NCI-H526 (cell line): ENCODE data around the gene MED27.

Source experiments
- DNase-seq, 2 experiments: peaks; one replicate each; lab custom pipeline; 2025; lab: John Stamatoyannopoulos, UW

Gene MED27

DNA sequence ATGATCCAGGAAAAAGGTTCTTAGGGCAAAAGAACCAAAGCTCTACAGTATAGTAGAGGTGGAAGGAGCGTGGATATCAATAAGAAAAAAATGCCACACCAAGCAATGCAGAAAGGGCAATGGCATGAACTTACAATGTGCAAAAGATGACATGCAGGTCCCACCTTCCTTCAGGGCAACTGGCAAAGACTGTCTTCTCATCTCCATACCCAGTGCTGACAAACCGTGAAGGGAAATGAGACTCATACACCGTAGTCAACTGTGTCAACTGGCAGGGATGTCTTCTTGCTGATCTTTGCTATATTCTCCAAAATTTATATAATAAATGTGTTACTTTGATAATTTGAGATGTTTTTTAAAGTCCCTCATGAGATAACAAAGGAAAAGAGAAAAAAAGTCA lies 36.0 kb downstream of the MED27 start:
- DNase-seq: no peak

DNA sequence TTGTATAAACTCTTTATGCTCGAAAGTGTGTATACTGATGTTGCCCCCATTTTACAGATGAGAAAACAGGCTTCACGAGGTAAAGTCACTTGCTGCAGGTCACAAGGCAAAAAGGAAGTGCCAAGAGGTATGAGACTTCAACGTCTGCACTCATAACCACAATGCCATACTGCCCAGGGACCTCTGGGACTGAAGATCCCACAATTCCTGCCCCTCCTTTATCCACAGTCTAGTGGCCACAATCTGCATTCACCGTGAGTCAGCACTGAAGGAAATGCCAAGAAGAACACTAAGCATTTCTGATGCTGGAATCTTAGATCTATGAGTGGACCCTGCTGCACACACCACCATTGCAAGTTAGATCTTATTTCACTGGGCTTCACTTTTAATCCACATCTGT lies 37.3 kb downstream of the MED27 start:
- DNase-seq: peak in 1 of 2 experiments; percentile 31

DNA sequence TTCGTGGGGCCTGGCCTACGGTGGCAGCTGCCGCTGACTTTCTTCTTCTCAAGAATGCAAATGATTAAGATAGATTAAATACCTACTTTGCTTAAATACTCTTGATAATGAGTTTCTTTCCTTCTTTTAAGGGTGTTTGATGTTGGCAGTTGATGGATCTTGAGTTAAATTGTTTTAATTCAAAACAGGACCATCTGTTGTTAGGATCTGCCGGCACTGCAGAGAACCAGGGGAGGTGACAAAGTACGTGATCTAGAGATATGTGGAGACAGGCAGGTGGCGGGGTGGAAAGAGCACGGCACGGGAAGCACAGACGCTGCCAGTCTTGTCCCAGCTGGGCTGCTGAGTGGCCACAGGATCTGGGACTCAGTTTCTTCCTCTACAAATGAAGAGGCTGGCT lies 37.9 kb downstream of the MED27 start:
- peak; percentile 84 to 90 for DNase-seq

DNA sequence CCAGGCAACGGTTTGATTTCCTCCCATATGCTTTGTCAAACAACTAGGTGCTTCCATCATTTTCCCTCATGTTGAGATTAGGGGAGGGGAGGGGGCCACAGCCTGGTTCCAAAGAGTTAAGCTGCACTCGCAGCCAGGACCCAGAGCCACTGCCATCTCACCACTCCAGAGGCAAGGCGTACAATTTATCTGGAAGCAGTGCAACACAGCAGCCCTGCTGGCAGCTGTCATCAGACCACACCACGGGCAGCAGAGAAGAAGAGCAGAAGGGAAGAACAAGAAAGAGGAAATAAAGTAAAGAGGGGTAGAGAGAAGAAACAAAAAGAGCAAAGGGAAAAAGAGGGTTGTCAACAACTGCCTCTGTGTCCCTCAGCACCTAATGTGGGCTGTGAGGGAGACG lies 38.9 kb downstream of the MED27 start:
- peak in 1 of 2 experiments; percentile 50 for DNase-seq

DNA sequence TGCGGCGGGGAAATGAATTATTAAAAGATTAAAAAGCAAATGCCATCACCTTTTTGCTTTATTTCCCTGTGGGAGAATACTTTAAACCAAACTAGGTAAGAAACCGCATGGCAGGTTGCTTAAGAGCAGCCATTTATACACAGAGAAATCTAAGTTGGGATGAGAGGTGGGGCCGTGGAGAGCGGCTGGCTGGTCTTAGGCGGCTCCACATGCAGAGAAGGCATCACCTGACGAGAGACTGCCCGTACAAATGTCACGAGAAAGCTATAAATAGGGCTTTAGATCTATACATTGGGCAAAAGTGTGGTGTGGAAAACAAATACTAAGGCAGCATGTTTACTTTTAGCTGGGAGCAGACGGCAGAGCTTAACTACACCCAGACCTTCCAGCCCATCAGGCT lies 39.4 kb downstream of the MED27 start:
- DNase-seq: peak; percentile 50 to 63

DNA sequence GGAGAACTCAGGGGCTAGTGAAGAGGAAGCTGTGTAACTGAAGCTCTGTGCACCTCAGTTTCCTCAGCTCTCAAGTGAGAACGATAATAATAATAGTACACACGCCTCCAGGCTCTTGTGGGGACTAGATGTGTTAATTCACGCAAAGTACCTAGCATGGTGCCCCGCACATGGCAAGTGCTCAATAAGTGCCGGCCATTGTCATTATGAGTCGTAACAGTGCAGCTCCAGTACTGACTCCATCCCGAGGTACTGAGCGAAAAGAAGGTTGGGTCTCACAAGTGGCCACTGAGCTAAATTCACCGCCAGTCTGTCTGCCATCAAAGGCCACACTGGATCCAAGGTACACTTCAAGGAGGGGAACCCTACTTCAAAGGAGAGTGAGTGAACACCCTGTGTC lies 40.4 kb downstream of the MED27 start:
- DNase-seq: no peak

DNA sequence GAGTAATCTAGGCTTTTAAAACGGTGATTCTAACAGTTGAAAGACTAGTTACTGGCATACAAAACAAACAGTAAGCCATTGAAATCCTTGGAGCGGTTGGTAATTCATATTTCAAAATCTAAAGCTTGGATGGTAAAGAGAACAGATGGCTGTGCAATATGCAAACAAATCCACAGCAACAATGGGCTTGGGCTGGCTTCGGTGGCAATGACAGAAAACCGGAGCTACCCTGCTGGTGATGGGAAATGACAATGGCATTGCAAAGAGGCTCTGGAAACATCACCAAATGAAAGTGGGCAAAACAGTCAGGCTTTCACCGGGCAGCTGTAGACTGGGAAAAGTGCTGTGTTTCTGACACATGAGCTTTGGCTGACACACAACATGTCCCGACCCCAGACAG lies 42.2 kb downstream of the MED27 start:
- DNase-seq: peak; percentile 86 to 88

DNA sequence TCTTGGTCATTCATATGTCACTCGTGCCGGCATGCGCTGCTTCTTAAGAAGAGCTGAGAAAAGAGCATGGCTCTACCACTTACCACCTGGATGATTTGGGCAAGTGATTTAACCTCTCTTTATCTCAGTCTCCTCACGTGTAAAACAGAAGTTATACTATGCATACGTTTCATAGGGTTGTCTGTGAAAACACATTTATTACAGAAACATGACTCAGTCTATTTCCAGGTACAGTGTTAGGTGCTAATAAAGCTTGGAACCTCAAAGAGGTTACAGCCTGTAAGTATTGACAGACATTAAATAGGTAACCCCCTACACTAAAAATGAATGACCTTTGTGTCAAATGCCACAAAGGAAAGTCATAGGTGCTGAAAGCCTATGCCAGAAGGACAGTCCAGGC lies 43.1 kb downstream of the MED27 start:
- DNase-seq: no peak

DNA sequence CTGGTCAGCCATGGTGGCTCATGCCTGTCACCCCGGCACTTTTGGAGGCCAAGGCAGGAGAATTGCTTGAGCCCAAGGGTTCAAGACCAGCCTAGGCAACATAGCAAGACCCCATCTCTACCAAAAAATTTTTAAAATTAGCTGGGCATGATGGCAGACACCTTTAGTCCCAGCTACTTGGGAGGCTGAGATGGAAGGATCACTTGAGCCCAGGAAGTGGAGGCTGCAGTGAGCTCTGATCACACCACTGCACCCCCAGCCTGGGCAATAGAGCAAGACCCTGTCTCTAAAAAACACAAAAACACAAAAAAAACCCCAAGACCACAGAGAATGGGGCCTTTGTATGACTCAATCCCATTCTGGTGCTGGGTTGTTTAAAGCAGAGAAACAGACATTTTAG lies 44.0 kb downstream of the MED27 start:
- DNase-seq: no peak

DNA sequence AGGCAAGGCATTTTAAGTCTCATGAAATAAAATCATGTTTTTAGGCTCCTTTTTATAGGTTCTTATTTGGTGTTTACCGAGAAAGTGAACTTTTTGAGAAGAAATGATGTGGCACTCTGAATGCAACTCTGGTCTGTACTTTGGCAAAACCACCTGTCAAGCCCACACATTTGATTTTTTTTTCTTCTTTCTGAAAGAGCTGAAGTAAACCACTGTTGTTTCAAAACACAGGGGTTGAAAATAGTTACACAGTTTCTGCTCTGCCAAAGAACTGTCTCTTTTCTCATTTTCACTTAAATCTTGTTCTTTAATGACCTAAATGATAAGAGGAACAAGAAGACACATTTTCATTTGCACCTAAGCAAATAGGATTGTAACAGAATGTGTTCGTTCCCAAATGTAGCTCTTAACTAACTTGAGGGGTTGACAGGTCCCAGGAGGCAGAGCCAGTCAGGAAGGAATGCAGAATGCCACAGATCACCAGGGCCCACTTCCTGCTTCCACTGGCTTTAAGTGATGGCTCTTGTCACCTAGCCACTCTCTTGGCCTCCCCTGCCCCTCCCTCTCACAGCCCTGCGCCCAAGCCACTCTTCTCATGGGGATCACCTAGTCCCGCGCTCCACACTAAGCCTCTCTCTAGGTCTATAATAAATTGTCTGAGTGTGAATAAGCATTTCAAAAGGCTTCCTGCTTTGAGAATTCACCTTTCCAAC lies 47.3 kb downstream of the MED27 start:
- DNase-seq: peak in 1 of 2 experiments; percentile 29

DNA sequence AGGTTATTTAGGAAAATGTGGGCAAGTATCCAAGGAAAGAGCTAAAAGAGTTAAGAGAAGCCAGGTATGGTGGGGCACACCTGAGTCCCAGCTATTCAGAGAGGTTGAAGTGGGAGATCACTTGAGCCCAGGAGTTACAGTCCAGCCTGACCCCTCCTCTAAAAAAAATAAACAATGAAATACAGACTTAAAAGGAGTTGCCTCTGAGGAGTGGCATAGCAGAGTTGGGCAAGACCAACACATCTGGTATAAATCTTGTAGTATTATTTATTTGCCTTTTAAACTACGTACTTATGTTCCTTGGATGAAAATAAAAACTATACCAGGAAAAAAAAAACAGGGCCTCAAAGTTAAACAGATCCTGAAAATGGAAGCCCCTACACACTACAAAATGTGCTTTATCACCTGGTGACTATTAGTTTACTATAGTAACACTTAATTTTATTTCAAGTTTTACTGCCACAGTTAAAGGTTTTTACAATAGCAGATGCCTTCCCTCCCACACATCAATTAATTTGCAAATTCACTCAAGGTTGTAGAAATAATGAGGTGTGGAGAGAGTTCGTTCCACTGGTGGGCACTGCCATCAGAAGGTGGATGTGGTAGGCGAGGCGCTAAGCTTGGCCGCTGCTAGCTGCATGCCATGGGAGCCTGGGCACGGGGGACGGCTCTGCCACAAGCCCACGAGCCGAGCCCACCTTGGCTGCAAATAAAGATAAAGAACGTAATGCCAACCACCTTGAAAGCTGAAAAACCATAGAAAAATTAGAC lies 48.0 kb downstream of the MED27 start:
- DNase-seq: peak in 1 of 2 experiments; percentile 13

DNA sequence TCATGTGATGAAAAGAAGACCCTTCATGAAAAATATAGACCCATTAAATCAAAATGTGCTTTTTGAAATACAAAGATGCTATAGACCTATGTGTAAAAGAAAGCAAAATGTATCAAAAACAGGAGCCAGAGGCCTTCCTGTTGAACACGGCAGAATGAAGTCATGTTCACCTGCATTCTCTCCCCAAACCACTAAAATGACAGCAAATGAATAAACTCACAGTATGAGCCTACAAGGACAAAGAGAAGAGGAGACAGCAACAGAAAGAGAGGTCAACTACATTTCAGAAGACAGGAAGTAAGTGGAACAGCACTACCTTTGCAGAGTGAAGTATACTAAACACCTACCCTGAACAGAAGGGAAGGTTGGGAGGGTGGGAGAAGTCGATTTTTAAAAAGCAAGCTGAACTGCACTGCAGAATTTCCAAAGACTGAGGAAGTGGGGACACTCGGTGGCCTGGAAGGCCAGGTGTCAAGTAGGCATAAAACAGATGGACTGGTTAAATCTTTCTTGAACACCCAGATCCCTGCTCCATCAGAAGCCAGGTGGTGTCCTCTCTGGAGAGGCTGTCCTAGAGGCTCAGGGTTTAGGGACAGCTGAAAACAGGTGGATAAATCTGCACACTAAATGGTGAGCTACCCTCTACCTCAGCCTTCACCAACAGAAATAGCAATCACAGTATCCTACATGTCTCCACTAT lies 48.9 kb downstream of the MED27 start:
- no peak for DNase-seq

DNA sequence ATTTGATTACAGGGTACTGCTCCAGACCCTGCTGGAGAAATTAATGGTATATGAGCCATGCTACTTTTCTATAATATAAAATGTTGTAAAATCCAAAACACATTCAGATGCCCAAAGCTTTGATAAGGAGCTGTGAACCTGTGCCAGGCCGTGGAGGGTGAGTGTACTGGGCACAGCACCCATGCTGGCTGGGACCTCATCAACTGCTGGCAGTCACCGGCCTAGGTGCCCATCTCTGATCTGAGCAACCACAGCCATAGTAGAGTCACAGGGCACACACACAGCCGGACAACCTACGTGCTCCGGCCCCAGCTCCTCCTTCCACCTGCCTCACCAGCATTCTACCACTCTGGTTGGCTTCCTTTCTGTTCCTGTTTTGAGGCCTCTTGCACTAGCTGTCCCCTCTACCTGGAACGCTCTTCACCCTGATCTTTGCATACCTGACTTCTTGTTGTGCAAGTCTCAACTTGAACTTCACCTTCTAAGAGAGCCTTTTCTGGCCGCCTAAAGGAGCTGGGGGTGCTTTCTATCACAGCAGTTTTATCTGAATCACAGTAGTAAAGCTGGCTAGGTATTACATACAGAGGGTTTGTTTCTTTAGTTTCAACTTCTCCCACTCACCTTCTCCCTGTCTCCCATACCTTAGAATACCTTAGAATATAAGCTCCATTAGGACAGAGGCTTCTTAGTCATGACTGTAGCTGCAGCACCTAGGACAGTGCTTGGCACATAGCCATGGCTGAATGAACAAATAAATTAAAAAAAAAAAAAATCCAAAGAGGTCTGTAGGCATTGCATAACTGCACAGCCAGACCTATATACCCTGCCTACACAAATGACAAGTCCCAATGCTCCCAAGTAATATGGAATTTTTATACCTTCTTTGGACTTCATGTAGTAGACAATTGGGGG lies 51.7 kb downstream of the MED27 start:
- peak in 1 of 2 experiments; percentile 33 for DNase-seq

DNA sequence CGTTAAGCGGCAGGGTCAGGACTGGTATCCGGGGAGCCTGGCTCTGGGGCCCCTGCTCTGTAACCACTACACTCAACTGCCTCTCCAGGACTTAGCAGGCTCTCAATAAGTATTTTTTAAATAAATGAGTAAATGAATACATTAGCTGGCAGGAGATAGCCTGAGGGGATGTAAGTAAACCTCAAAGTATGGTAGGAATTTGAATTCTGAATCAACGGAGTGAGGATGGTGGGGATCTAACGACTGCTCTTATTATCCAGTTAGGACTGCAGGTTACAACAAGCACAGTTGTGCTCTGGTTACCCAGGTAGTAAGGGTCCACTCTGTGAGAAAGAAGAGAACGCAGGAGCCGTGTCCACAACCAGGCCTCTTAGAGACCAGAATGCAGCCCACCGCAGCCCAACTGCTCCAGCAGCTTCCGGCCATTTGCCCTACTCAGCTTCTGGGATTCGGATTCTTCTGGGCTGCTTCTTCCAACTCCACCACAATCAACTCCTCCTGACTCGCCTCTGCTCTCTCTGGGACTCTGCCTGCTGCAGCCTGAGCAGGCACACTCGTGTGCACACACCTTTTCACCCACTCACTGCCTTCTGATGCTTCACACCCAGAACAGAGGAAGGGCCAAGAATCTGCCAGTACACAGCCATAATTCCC lies 52.6 kb downstream of the MED27 start:
- DNase-seq: peak; percentile 57 to 67

DNA sequence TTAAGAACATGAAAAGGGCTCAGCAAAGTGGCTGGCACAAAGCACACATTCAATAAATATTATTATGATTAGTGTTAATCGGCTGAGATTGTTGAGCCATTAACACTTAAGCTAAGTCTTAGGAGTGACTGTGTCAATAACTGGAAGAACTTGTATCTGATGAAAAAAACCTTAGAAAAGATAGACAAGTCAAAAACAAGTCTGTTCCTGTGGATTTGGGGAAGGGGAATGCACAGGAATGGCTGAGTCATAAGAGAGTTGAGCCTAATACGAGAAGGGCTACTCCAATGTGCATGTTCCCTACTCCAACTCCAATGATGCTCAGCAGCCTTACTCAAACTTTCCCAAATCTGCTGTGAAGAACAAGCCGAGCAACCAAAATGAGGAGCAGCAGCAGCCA lies 53.9 kb downstream of the MED27 start:
- no peak for DNase-seq

DNA sequence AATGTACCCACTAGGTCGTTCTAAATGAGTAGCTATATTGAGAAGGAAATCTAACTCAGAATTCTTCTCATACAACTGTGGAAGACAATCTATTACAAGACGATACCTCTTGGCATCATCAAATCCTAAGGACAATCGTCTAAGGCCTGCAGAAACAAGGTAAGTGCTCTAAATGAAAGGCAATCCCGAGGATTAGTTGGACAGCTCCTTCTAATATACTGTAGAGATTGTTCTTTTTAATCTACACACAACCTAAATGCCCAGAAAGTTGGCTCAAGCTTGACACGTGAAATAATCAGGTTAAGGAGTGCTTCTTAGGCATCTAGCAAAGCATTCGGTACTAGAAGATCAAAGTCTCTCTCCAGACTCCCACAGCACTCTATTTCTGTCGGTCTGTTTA lies 55.1 kb downstream of the MED27 start:
- no peak for DNase-seq

DNA sequence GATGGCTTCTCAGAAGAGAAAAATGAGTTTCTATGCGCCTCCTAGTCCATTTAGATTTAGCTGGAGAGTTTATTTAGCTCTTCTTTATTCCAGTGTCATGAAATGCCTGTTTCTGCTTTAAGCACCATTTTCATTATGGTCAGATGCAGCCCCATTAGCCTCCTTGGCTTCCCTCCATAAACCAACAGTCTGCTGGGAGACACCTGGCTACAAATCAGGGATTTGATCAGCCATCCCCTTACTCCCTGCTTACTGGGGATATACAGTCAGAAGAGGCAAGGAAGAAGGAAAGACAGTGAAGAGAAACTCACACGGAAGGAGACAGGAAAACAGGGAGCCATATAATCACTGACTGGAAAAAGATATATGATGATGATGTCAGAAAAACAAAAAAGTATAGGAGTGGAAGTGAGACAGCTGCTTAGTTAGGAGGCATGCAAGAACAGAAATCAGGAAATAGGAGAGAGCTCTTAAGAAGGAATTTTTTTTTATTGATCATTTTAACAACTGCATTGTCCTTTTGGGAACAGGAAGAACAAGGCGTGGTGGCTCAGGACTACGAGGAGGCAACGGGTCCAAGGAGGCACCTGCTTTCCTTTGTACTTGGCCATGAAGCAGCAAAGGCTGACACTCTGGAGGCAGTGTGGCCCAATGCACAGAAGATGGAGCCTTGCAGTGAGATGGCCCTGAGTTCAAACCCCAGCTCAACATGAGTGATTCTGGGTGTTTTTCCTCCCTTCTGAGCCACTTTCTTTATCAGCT lies 56.1 kb downstream of the MED27 start:
- DNase-seq: no peak

DNA sequence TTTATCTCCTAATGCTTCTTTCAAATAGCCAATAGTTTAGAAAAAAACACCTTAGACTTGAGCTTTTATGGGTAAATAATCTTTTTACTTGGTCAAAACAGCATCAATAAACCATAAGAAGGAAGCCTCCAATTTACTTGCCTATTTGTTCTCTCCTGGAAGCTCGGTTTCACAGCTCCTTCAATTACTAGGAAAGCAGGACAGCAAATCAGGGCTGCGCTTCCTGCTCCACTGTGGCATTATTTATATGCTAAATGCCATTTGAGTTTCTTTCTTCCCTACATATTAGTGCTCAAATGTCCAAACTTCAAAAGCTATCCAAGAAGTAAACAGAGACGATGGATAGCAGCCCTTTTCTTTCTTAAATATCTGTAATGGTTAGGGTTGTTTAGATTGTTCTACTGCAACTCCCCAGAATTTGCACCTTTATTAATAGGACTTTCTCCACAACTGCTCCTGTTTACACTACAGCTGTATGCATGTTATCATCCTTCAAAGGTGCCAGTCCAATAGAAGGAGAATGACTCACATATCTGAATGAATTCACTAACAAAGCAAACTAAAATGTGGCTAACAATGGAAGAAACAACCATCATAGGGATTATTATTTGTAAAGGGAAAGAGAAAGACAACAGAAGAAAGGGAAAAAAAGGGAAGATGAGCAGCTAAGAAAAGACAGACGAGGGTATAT lies 58.7 kb downstream of the MED27 start:
- DNase-seq: no peak

DNA sequence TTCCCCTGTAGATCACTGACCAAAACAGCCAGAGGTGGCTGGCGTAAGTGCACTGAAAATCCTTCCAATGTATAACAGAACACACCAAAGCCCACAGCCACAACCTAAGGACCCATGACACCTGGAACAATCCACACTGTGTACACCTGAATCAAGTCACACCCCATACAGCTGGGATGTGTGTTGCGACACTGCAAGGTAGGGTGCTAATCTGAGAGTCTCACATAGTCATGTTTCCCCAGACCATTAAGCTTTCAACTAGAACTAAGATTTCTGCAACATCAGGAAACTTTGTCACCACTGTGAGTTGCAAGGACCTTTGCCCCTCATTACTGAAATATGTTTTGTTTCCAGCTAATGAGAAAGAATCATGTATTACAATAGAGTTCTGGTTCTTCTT lies 59.4 kb downstream of the MED27 start:
- no peak for DNase-seq

DNA sequence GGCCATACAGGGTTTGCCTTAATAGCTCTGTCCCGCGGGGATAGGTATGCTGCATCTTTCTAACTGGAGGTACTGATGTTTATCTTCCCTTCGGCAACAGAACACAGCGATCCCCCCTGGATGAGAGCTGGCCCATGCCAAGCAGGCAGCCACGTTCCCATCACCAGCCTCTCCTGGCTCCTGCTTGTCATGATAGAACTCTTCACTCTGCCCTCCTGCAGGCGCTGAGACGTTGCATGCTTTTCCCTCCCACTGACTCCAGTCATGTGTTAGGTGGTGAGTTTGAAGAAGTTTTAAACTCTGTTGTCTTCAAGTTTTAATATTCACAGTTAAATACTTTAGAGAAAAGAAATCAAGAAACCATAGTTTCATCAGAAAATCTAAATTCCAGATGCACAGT lies 60.0 kb downstream of the MED27 start:
- no peak for DNase-seq
